GM12801 (cell line): ENCODE data around the gene SIX2.

Experiments
- CTCF ChIP-seq: IDR thresholded peaks from one replicate; pipeline ENCODE4 v1.5.1; 2011; ENCODE audit warnings: control low read depth; ENCODE audit not compliant: insufficient read length; ENCODE audit errors: extremely low read depth

SIX2 gene

GRCh38 chr2:45004562-45005191, 4.6 kb downstream of the SIX2 start:
- TF ChIP-seq CTCF = no peak

GRCh38 chr2:45003579-45004551, 5.4 kb downstream of the SIX2 start:
- TF ChIP-seq CTCF = no peak

GRCh38 chr2:45002686-45003085, 6.6 kb downstream of the SIX2 start:
- no peak for TF ChIP-seq CTCF

GRCh38 chr2:45001869-45002385, 7.3 kb downstream of the SIX2 start:
- TF ChIP-seq CTCF = no peak

- no peak for TF ChIP-seq CTCF
Measured at GRCh38 chr2:45000921-45001868, 8.1 kb downstream of the SIX2 start.

- TF ChIP-seq CTCF = no peak
Measured at GRCh38 chr2:45000341-45000901, 8.8 kb downstream of the SIX2 start.
